Panc1 (cell line): ENCODE results near the gene OR2T3. TPM values are rescaled to one million over a fixed set of nuclear protein-coding genes. Genes with fewer than 3 reads are reported as not detected.
"Not testable (repeated sequence)": the region's sequence is repeated elsewhere in the genome, so short reads cannot be mapped to it uniquely, and the experiment has no call there.

Experiments
- ATAC-seq: fragments of 200-7000 bp; cut with Tn5 transposase; 2 replicates; pipeline ENCODE4 v1.9.1; 2020; ENCODE audit warnings: mild to moderate bottlenecking, moderate library complexity
- BruUV-seq: library from RNA; stranded (reverse); fragments of 400-500 nt; replicated peaks from 2 replicates; lab custom pipeline; 2021; lab: Mats Ljungman, UMichigan
- CTCF ChIA-PET: fragments of 300-600 bp; sonication (Branson Sonifier 250); formaldehyde crosslinking; loops from one replicate; lab custom pipeline; 2022; ENCODE audit warnings: antibody characterized with exemption; lab: Charles Lee
- POLR2A ChIA-PET: fragments of 300-600 bp; sonication (Branson Sonifier 250); formaldehyde crosslinking; loops from one replicate; lab custom pipeline; 2022; ENCODE audit warnings: antibody characterized with exemption; lab: Charles Lee
- DNase-seq: peaks from one replicate; pipeline ENCODE4 v3.0.0-alpha.2; 2010; ENCODE audit warnings: low read depth, low spot score
- H3K27ac ChIP-seq: 2 replicates; pipeline ENCODE4 v1.5.1; 2011; ENCODE audit warnings: mild to moderate bottlenecking, low read length, inconsistent platforms
- H3K27me3 ChIP-seq: fragments of 200-500 bp; sonication (Bioruptor generic); 2 replicates; pipeline ENCODE4 v1.6.0; 2014; ENCODE audit warnings: low read length, inconsistent platforms; ENCODE audit not compliant: control insufficient read depth, insufficient read depth
- H3K36me3 ChIP-seq: fragments of 200-500 bp; sonication (Bioruptor generic); 2 replicates; pipeline ENCODE4 v1.5.1; 2014; ENCODE audit warnings: inconsistent platforms, mild to moderate bottlenecking, low read length, moderate library complexity; ENCODE audit not compliant: control insufficient read depth, insufficient read depth
- H3K4me1 ChIP-seq: 2 replicates; pipeline ENCODE4 v1.5.1; 2011; ENCODE audit warnings: inconsistent platforms, mild to moderate bottlenecking, low read length, moderate library complexity; ENCODE audit not compliant: control insufficient read depth, insufficient read depth
- H3K4me3 ChIP-seq, 2 experiments: 2 replicates each; pipeline ENCODE4 v1.5.1; 2011 to 2012; ENCODE audit warnings: low read depth in 2 of 2, low read length in 2 of 2, mild to moderate bottlenecking in 2 of 2, inconsistent platforms in 1 of 2, moderate library complexity in 1 of 2
- H3K9me3 ChIP-seq: fragments of 200-500 bp; sonication (Bioruptor generic); 2 replicates; pipeline ENCODE4 v1.5.1; 2014; ENCODE audit warnings: low read depth, mild to moderate bottlenecking, inconsistent platforms, low read length, moderate library complexity; ENCODE audit not compliant: control insufficient read depth, insufficient read depth
- POLR2AphosphoS5 ChIP-seq: IDR thresholded peaks from 2 replicates; pipeline ENCODE4 v1.6.1; 2012; ENCODE audit warnings: mild to moderate bottlenecking, low read depth, low read length, moderate library complexity
- REST ChIP-seq, 2 experiments: IDR thresholded peaks; 2 replicates each; pipeline ENCODE4 v1.6.1; 2011 to 2012; ENCODE audit warnings: low read depth in 2 of 2, control low read depth in 1 of 2, low read length in 1 of 2, mild to moderate bottlenecking in 1 of 2, moderate library complexity in 1 of 2; ENCODE audit not compliant: insufficient read depth in 1 of 2
- TCF7L2 ChIP-seq: IDR thresholded peaks from 2 replicates; pipeline ENCODE4 v1.6.1; 2011; ENCODE audit warnings: mild to moderate bottlenecking, low read depth, low read length, inconsistent platforms
- in situ Hi-C: cut with HindIII; loops from 2 replicates; pipeline ENCODE4 v1.10.0; 2016; ENCODE audit warnings: low sequenced_read_pairs, low pct_unique_long_range_greater_than_20kb
- intact Hi-C: fragments of 100-400 bp; cut with micrococcal nuclease; formaldehyde crosslinking; loops from one replicate; pipeline ENCODE4 v1.10.0; 2022; ENCODE audit not compliant: unreplicated experiment
- total RNA-seq: library from RNA; stranded (reverse); gene quantifications from one replicate; pipeline ENCODE4 v1.2.1, GENCODE V29; 2021; ENCODE audit not compliant: unreplicated experiment

OR2T3 gene
- total RNA-seq, 1 experiment from 2014 or later: not detected

- POLR2A ChIA-PET, CTCF ChIA-PET, intact Hi-C loops, H3K27ac ChIP-seq, DNase-seq, in situ Hi-C loops, H3K27me3 ChIP-seq, ATAC-seq, H3K4me1 ChIP-seq, BruUV-seq, H3K9me3 ChIP-seq, H3K36me3 ChIP-seq, H3K4me3 ChIP-seq: not testable (repeated sequence)
Observed at GRCh38 chr1:248496661-248497060, 23.5 kb downstream of the OR2T3 start.

- ATAC-seq, intact Hi-C loops, H3K36me3 ChIP-seq, H3K9me3 ChIP-seq, BruUV-seq, H3K27me3 ChIP-seq, H3K27ac ChIP-seq, POLR2A ChIA-PET, H3K4me3 ChIP-seq, CTCF ChIA-PET, DNase-seq, in situ Hi-C loops, H3K4me1 ChIP-seq: not testable (repeated sequence)
Observed at GRCh38 chr1:248500305-248501035, 27.3 kb downstream of the OR2T3 start.

GRCh38 chr1:248507773-248508172 lies 34.6 kb downstream of the OR2T3 start, which contains the start of gene OR2G6:
Gene OR2G6, plus strand, starts transcription at chr1:248508073. Its CDS starts 13,574 bp downstream, at chr1:248521647.
- CTCF ChIA-PET, H3K36me3 ChIP-seq, DNase-seq, ATAC-seq, H3K4me1 ChIP-seq, in situ Hi-C loops, intact Hi-C loops, H3K4me3 ChIP-seq, H3K27me3 ChIP-seq, H3K27ac ChIP-seq, H3K9me3 ChIP-seq, POLR2A ChIA-PET, BruUV-seq: not testable (repeated sequence)

- ATAC-seq, H3K4me3 ChIP-seq, BruUV-seq, CTCF ChIA-PET, in situ Hi-C loops, H3K27me3 ChIP-seq, POLR2A ChIA-PET, H3K4me1 ChIP-seq, H3K9me3 ChIP-seq, DNase-seq, H3K27ac ChIP-seq, intact Hi-C loops, H3K36me3 ChIP-seq: not testable (repeated sequence)
Observed at GRCh38 chr1:248510217-248510616, 37.1 kb downstream of the OR2T3 start.

GRCh38 chr1:248521856-248522255 lies 48.7 kb downstream of the OR2T3 start:
- POLR2A ChIA-PET: no interaction called here
- in situ Hi-C loops: no loop called here
- intact Hi-C loops: no loop called here
- Histone ChIP-seq H3K9me3 (no peaks in the 10 kb centered on the region), H3K4me3 (no peak overlapping the region), H3K27me3 (no peaks in the 10 kb centered on the region), H3K27ac (no peak overlapping the region), H3K4me1 (no peaks in the 10 kb centered on the region), H3K36me3 (no peaks in the 10 kb centered on the region)
- TF ChIP-seq POLR2AphosphoS5: no peak
- no peak for TF ChIP-seq REST (IDR thresholded peaks at IDR 0.05; ENCODE audit: insufficient read depth in 1 of 2, low read depth in 2 of 2, low read length in 1 of 2)
- no peak for TF ChIP-seq TCF7L2
- ATAC-seq: no peak
- no peak for DNase-seq
- CTCF ChIA-PET: no interaction called here
- no TSS peak for BruUV-seq
